Right lobe of liver (tissue), 4 donors: ENCODE data around the gene KRCC1.

Source experiments
- CTCF ChIP-seq, 4 donors: fragments of 200-600 bp in 3 of 4; fragments of 450-650 bp in 1 of 4; IDR thresholded peaks; one replicate each; pipeline versions ENCODE4 v1.5.1 to v1.8.0; 2016 to 2022; ENCODE audit warnings: antibody characterized with exemption in 4 of 4, mild to moderate bottlenecking in 2 of 4
- POLR2A ChIP-seq: fragments of 450-650 bp; IDR thresholded peaks from one replicate; pipeline ENCODE4 v1.6.1; 2017; ENCODE audit warnings: antibody characterized with exemption, mild to moderate bottlenecking
- donor health status: DM: no; HTN: no; CAD: no.
- donor health status: DM: no; HTN: no; CAD: no.
- donor health status: DM: no; HTN: yes; CAD: no.

- TF ChIP-seq CTCF (IDR thresholded peaks at IDR 0.05) (no peak), POLR2A (no peak)
Observed at GRCh38 chr2:88051792-88052191, 3.8 kb downstream of the KRCC1 start.
